Measurements from ENCODE around the gene FGF18. TPM values are rescaled to one million over a fixed set of nuclear protein-coding genes. Genes with fewer than 3 reads are reported as not detected.
"Not testable (repeated sequence)": the region's sequence is repeated elsewhere in the genome, so short reads cannot be mapped to it uniquely, and the experiment has no call there.

The FGF18 gene
- total RNA-seq, 4 donors from 2014 or later = 0.14 to 0.32 TPM; not detected in 2

GRCh38 chr5:171390883-171391677, 28.4 kb upstream of the FGF18 start:
- WGBS, 2 donors (ENCODE audit: low coverage in 1 of 2) = 49 to 62% methylated on average over 2 to 8 of the region's 8 CpGs
- no peaks in the 10 kb centered on the region for H3K9me3 ChIP-seq
- peaks cover 7 to 39% (median 25%) of the 10 kb centered on the region in 4 donors for H3K4me1 ChIP-seq
- in situ Hi-C loops (cut with MboI; ENCODE audit: low pct_ligation_motif_present in 1 of 4, low pct_unique_long_range_greater_than_20kb in 1 of 4, low sequenced_read_pairs in 3 of 4) = no loop called here
- H3K27me3 ChIP-seq = no peaks in the 10 kb centered on the region
- DNase-seq = no peak
- intact Hi-C loops (cut with DNase I; ENCODE audit: low total_unique reads) = no loop called here
- TF ChIP-seq POLR2A (IDR thresholded peaks at IDR 0.05) (no peak), EP300 (IDR thresholded peaks at IDR 0.05; ENCODE audit: low read depth) (no peak), CTCF (IDR thresholded peaks at IDR 0.05) (no peak), POLR2AphosphoS5 (IDR thresholded peaks at IDR 0.05) (no peak)
- H3K36me3 ChIP-seq = peaks cover 0 to 28% (median 10%) of the 10 kb centered on the region in 4 donors
- H3K4me3 ChIP-seq = no peak overlapping the region
- H3K27ac ChIP-seq = no peak overlapping the region

- Histone ChIP-seq H3K9me3 (no peaks in the 10 kb centered on the region), H3K36me3 (peaks cover 0 to 34% (median 12%) of the 10 kb centered on the region in 4 donors), H3K4me3 (no peak overlapping the region), H3K27ac (no peak overlapping the region), H3K4me1 (peaks cover 7 to 33% (median 23%) of the 10 kb centered on the region in 4 donors), H3K27me3 (no peaks in the 10 kb centered on the region)
- TF ChIP-seq CTCF (IDR thresholded peaks at IDR 0.05) = no peak
- TF ChIP-seq POLR2AphosphoS5 (IDR thresholded peaks at IDR 0.05) = no peak
- no peak for TF ChIP-seq POLR2A (IDR thresholded peaks at IDR 0.05)
- no peak for TF ChIP-seq EP300 (IDR thresholded peaks at IDR 0.05; ENCODE audit: low read depth)
- no peak for DNase-seq
- intact Hi-C loops (cut with DNase I; ENCODE audit: low total_unique reads) = no loop called here
- 87 to 88% methylated on average over 5 to 14 of the region's 14 CpGs for WGBS, 2 donors (ENCODE audit: low coverage in 1 of 2)
- in situ Hi-C loops (cut with MboI; ENCODE audit: low pct_ligation_motif_present in 1 of 4, low pct_unique_long_range_greater_than_20kb in 1 of 4, low sequenced_read_pairs in 3 of 4) = no loop called here
These were observed 27.4 kb upstream of the FGF18 start for GRCh38 chr5:171391996-171392577.

GRCh38 chr5:171392585-171393159, 26.8 kb upstream of the FGF18 start:
- H3K36me3 ChIP-seq = peaks cover 0 to 34% (median 12%) of the 10 kb centered on the region in 4 donors
- no peak for DNase-seq
- no peaks in the 10 kb centered on the region for H3K9me3 ChIP-seq
- H3K4me3 ChIP-seq = no peak overlapping the region
- in situ Hi-C loops (cut with MboI; ENCODE audit: low pct_ligation_motif_present in 1 of 4, low pct_unique_long_range_greater_than_20kb in 1 of 4, low sequenced_read_pairs in 3 of 4) = no loop called here
- WGBS, 2 donors (ENCODE audit: low coverage in 1 of 2) = 81 to 83% methylated on average over 4 of the region's 4 CpGs
- no peak overlapping the region for H3K27ac ChIP-seq
- intact Hi-C loops (cut with DNase I; ENCODE audit: low total_unique reads) = no loop called here
- TF ChIP-seq POLR2A (IDR thresholded peaks at IDR 0.05) (no peak), CTCF (IDR thresholded peaks at IDR 0.05) (no peak), EP300 (IDR thresholded peaks at IDR 0.05; ENCODE audit: low read depth) (no peak), POLR2AphosphoS5 (IDR thresholded peaks at IDR 0.05) (no peak)
- peaks cover 7 to 33% (median 23%) of the 10 kb centered on the region in 4 donors for H3K4me1 ChIP-seq
- H3K27me3 ChIP-seq = no peaks in the 10 kb centered on the region

GRCh38 chr5:171395042-171395441, 24.4 kb upstream of the FGF18 start:
- peaks cover 2 to 23% (median 10%) of the 10 kb centered on the region in 4 donors for H3K4me1 ChIP-seq
- no peaks in the 10 kb centered on the region for H3K27me3 ChIP-seq
- H3K9me3 ChIP-seq = no peaks in the 10 kb centered on the region
- no peak overlapping the region for H3K27ac ChIP-seq
- H3K4me3 ChIP-seq = no peak overlapping the region
- intact Hi-C loops (cut with DNase I; ENCODE audit: low total_unique reads) (no loop called here), in situ Hi-C loops (cut with MboI; ENCODE audit: low pct_ligation_motif_present in 1 of 4, low pct_unique_long_range_greater_than_20kb in 1 of 4, low sequenced_read_pairs in 3 of 4) (no loop called here)
- TF ChIP-seq POLR2AphosphoS5 (IDR thresholded peaks at IDR 0.05) (no peak), EP300 (IDR thresholded peaks at IDR 0.05; ENCODE audit: low read depth) (no peak), POLR2A (IDR thresholded peaks at IDR 0.05) (no peak), CTCF (IDR thresholded peaks at IDR 0.05) (no peak)
- H3K36me3 ChIP-seq = peaks cover 0 to 43% (median 20%) of the 10 kb centered on the region in 4 donors
- DNase-seq = no peak
- WGBS, 2 donors (ENCODE audit: low coverage in 1 of 2) = 89 to 91% methylated on average over 6 to 7 of the region's 7 CpGs

GRCh38 chr5:171396583-171396982, 22.9 kb upstream of the FGF18 start:
- intact Hi-C loops (cut with DNase I; ENCODE audit: low total_unique reads); H3K27ac ChIP-seq; H3K4me3 ChIP-seq; DNase-seq; H3K9me3 ChIP-seq; H3K4me1 ChIP-seq; H3K27me3 ChIP-seq; in situ Hi-C loops (cut with MboI; ENCODE audit: low pct_ligation_motif_present in 1 of 4, low pct_unique_long_range_greater_than_20kb in 1 of 4, low sequenced_read_pairs in 3 of 4): not testable (repeated sequence)
- peaks cover 0 to 57% (median 28%) of the 10 kb centered on the region in 4 donors for H3K36me3 ChIP-seq
- 91 to 96% methylated on average over 4 to 11 of the region's 11 CpGs for WGBS, 2 donors (ENCODE audit: low coverage in 1 of 2)
